Measurements from ENCODE around the gene KMT2C.

The KMT2C gene

GRCh38 chr7:152085131-152085530 is 350.7 kb downstream of the KMT2C start:
- H3K27ac ChIP-seq (ENCODE audit: low read depth, low read length, severe bottlenecking) = no peak overlapping the region
- no peaks in the 10 kb centered on the region for H3K36me3 ChIP-seq (ENCODE audit: control insufficient read depth, insufficient read depth, low read length)
- no peak overlapping the region for H3K4me3 ChIP-seq (ENCODE audit: extremely low read depth, insufficient read depth, low read length, poor library complexity, severe bottlenecking)
- H3K9me3 ChIP-seq (ENCODE audit: control insufficient read depth, low read length) = peaks cover 8% of the 10 kb centered on the region
- 89 to 100% methylated on average over 1 to 2 of the region's 3 CpGs for WGBS, 2 experiments (ENCODE audit: insufficient coverage in 2 of 2)
- no peaks in the 10 kb centered on the region for H3K4me1 ChIP-seq (ENCODE audit: control insufficient read depth, insufficient read depth, low read length, poor library complexity, severe bottlenecking)

Measured in mesodermal cell (in vitro differentiated cells).